OCI-M2 (cell line): Measurements from ENCODE around the gene PPP1R12B.
"Not testable (repeated sequence)": the region's sequence is repeated elsewhere in the genome, so short reads cannot be mapped to it uniquely, and the experiment has no call there.

Experiments
- DNase-seq: peaks from one replicate; lab custom pipeline; 2025; ENCODE audit not compliant: unreplicated experiment; lab: John Stamatoyannopoulos, UW

Gene PPP1R12B

GRCh38 chr1:202578001-202578504, 229.6 kb downstream of the PPP1R12B start:
- no peak for DNase-seq

- DNase-seq = no peak
Observed at GRCh38 chr1:202578565-202578964, 230.1 kb downstream of the PPP1R12B start.

- no peak for DNase-seq
Observed at GRCh38 chr1:202579806-202580205, 231.3 kb downstream of the PPP1R12B start.

- no peak for DNase-seq
Observed at GRCh38 chr1:202580619-202581018, 232.1 kb downstream of the PPP1R12B start.

- DNase-seq = not testable (repeated sequence)
Observed at GRCh38 chr1:202582350-202582749, 233.9 kb downstream of the PPP1R12B start.

GRCh38 chr1:202584707-202585589, 236.4 kb downstream of the PPP1R12B start:
- DNase-seq = no peak

GRCh38 chr1:202585590-202585933, 237.1 kb downstream of the PPP1R12B start:
- DNase-seq = no peak

- DNase-seq = no peak
Observed at GRCh38 chr1:202586018-202586821, 237.7 kb downstream of the PPP1R12B start.

GRCh38 chr1:202586871-202587270, 238.4 kb downstream of the PPP1R12B start:
- no peak for DNase-seq

- DNase-seq = no peak
Observed at GRCh38 chr1:202587859-202588485, 239.5 kb downstream of the PPP1R12B start.

GRCh38 chr1:202588503-202589189, 240.1 kb downstream of the PPP1R12B start:
- no peak for DNase-seq

- no peak for DNase-seq
Observed at GRCh38 chr1:202589190-202589930, 240.9 kb downstream of the PPP1R12B start.

- DNase-seq = no peak
Observed at GRCh38 chr1:202590126-202590525, 241.6 kb downstream of the PPP1R12B start.

GRCh38 chr1:202590975-202591411, 242.5 kb downstream of the PPP1R12B start:
- no peak for DNase-seq

GRCh38 chr1:202591515-202591914, 243.0 kb downstream of the PPP1R12B start:
- DNase-seq = no peak

- DNase-seq = no peak
Observed at GRCh38 chr1:202592146-202592545, 243.6 kb downstream of the PPP1R12B start.

- DNase-seq = no peak
Observed at GRCh38 chr1:202593845-202594244, 245.3 kb downstream of the PPP1R12B start.

- DNase-seq = no peak
Observed at GRCh38 chr1:202596638-202597037, 248.1 kb downstream of the PPP1R12B start.

GRCh38 chr1:202597090-202597761, 248.7 kb downstream of the PPP1R12B start:
- no peak for DNase-seq
